GM10847 (cell line): ENCODE results near the gene DNMT3B.

Experiments
- POLR2A ChIP-seq: IDR thresholded peaks from 2 replicates; pipeline ENCODE4 v1.6.1; 2011; ENCODE audit not compliant: insufficient read length; ENCODE audit errors: extremely low read depth

DNMT3B gene

DNA sequence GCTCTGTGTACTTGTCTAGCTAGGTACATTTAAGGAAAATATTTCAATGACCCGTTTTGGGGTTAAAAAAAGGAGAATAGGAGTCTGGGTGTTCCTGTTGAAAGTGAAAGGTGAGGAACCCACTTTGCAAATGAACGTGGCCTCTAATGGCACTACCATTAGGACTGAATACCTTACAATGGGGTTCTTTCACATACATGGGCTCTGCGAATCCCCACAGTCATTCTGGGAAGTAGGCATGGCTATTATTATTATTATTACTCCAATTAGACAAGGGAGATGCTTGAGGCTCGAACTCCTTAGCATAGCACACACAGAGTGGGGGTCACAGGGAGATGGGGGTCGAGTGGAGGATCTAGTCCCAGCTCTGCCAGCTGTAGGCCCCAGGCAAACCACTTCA lies 6.0 kb upstream of the DNMT3B start:
- no peak for TF ChIP-seq POLR2A

DNA sequence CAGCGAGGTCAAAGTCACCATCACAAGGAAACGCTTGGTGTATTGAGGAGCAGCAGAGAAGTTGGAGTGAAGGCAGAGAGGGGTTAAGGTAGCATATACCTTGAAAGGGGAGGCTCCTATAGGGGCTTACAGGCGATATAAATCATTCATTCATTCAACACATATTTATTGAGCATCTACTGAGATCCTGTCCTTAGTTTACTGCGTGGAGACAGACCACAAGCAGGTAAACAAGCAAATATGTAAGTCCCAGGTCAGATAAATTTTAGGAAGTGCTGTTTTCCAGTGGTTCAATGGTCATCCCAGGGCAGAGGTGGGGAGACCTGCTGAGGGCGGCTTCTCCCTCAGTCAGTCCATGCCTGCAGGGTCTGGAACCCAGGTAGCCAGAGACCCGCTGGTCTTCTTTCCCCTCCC lies 761 bp upstream of the DNMT3B start:
- TF ChIP-seq POLR2A, result no peak

DNA sequence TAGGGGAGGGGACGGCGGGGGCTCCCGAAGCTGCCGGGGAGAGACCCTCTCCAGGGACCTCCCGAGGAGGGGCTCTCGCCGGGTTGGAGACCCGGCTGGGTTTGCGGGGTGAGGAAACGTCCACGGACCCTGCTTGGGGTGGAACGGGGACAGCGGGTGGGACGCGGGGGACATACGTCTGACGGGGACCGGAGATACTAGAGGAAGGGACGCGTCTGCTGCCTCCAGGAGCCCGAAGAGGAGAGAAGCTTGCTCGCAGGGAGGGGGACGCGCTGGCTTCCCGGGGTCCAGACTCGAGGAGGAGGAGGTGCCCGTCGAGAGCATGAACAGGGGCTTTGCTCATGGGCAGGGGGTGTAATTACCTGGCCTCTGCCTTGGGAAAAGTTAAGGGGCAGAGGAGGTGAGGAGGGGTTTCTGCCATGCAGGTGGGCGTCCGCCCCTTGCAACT lies 593 bp downstream of the DNMT3B start:
- no peak for TF ChIP-seq POLR2A

DNA sequence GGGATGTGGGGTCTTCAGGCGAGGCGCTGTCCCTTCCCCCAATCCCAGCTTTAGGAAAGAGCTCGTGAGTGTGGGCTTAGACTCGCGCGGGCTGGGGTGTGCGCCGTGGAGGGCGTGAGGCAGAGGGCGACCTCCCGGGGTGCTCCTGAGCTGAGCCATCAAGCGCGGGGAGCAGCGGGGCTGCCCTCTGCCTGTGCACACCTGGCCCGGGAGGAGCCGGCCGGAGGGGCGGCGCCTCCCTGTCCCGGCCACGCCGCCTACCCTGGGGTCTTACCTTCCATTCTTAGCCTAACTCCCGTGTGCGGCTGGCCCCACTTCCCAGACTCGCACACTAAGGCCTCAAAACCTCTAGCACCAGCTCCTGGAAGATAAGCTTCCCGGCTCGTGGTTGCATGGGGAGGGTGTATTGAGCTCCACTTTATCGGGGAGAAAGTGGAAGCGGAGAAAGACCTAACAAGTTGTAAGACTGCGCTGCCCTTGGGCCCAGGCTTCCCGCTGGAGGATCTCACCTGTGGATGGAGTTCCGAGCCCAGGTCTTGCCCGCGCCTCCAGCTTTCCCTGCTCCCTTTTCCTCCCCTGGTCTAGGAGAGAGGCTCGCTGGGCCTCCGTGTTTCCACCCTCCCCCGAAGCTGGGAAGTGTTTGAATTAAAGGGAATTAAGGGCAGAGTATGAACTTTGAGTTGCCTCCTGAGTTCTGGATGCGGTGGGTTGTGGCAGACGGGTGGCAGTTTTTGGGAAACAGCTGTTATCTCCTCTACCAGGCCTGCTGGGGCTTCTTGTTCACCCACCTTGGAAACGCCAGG lies 1.2 kb downstream of the DNMT3B start:
- no peak for TF ChIP-seq POLR2A

DNA sequence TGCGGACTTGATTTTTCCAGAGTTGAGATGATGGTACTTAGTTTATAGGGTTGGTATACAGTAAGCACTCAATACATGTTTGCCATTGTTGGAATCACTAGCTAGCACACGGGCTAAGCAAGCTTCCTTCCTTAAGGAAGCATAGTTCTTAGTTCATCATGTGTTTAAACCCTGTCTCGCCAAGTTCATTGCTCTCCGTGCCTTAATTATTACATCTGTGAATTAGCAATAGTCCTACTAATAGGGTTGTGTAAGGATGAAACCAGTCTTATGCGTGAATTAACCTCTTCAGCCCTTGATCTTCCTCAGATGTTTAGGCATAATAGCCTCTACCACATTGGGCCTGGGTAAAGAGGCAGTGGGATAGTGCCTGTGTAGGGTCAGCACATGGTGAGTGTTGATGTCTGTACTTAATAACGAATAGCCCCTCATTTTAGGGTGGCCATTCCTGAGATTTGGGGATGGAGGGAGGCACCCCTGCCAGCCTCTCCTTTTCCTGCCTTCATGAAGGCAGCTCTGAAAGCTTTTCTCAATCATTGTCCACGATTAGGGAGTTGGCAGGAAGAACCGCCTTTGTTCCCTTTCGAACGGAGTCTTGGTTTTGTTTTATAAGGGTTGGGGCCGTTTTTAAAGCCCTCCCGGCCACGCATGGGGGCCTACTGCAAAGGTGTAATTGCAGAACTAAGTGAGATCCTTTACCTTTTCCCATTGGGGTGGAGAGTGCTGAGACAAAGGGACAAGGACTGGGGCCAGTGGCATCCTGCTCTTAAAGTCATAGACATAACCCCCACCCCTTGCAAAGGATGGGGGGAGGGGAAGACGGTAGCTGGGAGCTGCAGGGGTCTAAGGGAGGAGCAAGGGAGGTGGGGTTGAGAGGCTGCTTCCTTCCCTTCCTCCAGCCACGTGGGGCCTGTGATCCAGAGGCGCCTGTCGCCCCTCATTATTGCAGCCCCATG lies 2.1 kb downstream of the DNMT3B start:
- TF ChIP-seq POLR2A, result no peak

DNA sequence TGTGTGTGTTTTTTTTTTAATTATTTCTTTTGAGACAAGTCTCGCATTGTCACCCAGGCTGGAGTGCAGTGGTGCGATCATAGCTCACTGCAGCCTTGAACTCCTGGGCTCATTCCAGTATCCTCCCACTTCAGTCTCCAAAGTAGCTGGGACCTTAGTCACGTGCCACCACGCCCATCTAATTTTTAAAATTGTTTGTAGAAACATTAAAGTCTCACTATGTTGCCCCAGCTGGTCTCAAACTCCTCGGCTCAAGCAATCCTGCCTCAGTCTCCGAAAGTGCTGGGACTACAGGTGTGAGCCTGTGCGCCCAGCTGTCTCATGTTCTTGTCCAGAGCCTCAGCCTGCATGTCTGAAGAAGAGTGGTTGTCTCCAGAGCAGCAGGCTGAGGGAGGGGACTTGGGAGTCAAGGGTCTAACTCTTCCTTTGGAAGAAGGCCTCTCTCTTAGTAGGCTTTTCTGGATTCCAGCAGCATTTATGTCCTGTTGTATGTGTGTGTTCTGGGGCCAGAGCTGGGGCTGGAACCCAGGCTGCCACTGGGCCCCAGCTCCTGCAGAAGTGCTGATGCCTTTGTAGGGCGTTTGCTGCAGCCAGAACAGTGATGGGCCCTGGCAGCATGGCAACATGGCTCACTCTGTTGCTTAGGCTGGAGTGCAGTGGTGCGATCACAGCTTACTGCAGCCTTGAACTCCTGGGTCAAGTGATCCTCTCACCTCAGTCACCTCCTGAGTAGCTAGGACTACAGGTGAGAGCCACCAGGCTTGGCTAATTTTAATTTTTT lies 5.4 kb downstream of the DNMT3B start:
- no peak for TF ChIP-seq POLR2A

DNA sequence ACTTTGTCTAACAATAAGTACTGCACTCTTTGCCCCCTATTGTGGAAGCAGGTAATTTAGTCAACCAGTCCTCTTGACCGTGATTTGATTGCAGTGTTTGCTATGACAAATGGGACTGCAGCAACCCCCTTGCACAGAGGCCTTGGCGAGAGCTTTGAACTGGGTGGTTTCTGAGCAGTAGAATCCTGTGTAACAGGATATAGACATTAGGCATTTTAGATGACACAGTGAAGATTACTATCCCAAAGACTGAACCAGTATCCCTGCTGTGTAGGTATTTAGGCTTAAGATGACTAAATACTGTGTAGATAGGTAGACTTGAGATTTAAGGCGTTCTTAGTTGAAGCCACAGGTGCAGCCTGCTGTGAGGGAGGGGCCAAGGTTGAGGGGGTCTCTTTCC lies 9.9 kb downstream of the DNMT3B start:
- TF ChIP-seq POLR2A, result no peak

- no peak for TF ChIP-seq POLR2A
Measured at GRCh38 chr20:32773223-32773622, 11.0 kb downstream of the DNMT3B start.

DNA sequence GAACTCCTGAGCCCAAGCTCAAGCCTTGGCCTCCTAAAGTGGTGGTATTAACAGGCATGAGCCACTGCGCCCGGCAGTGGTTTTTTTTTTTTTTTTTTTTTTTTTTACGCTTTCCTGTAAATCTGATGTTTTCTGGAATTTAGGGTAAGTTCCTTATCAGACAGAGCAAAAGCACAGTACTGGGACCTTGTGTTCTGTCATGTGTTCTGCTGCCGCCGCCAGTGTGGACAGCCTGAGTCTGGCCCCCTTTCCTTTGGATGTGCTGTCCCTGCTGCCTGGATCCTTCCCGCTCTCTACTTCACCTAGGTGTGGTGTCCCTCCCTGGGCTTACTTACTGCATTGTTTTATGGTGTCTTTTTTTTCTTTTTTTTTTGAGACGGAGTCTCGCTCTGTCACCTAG lies 11.7 kb downstream of the DNMT3B start:
- no peak for TF ChIP-seq POLR2A

- TF ChIP-seq POLR2A, result no peak
Measured at GRCh38 chr20:32775336-32775991, 13.3 kb downstream of the DNMT3B start.

DNA sequence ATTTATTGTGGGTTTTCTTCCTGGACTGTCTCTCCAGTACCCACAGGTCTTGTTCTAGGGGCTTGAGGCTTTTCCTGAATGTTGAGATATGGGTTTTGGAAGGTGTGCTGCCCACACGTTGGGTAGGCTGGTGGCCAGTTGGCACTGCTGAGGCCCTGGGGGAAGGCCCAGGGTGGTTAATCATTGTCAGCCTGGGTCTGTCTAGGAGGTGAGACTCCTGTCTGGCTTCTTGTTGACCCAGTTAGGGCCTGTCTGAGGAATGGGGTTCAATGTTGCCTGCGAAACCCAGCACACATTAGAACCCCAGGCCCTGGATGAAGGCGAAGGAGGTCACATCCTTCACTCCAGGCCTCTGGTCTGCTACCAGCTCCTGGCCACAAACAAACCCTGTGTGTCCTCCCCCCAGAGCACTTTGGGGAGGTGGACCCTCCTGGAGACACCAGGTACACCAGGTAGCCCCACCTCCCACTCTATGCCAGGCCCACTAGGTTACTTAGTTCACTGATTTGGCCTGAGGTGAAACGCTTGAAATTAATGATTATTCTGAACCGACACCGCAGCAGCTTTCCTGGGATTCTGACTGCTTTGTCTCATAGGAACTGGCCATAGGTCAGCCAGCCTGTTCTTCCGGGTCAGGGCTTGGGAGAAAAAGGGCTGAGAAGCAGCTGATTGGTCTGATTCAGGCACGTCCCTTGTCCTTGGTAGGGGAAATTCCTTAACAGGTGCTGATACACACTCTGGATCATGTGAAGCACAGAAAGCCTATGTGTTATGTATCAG lies 15.2 kb downstream of the DNMT3B start:
- TF ChIP-seq POLR2A, result no peak

DNA sequence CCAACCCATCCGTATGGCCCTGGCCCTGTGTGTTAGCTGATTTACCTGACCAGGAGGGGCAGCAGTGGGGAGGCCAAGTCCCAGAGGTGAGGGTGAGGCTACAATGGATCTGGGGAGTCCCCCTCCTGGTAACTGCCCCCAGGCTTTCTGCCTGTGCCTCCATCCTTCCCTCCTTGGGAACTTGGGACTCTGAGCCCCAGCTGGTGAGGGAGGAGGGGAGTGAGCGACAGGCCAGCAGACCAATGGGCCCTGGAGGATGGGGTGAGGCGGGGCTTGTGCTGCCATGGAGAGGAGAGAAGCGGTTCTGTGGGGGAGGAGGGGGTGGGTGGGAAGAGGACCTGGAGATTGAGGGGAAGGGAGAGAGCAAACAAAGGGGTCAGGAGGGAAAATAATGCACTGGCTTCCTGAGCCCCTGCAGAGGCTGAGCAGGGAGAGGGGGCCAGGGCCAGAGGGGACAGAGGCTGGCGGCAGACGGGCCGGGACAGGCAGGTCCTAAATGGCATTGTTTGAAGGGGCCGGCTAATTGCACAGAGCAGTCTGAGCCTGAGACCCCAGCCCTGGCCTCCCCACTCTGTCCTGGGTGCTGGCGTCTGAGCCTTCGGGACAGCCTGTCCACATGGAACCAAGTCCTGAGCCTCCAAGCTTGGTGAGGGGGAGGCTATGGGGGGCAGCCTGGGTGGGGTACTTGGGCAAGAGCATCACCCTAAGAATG lies 17.5 kb downstream of the DNMT3B start:
- no peak for TF ChIP-seq POLR2A

- no peak for TF ChIP-seq POLR2A
Measured at GRCh38 chr20:32780278-32780677, 18.1 kb downstream of the DNMT3B start.
